Fibroblast of lung (primary cell): Measurements from ENCODE around the gene MCM3AP.
"Not testable (repeated sequence)": the region's sequence is repeated elsewhere in the genome, so short reads cannot be mapped to it uniquely, and the experiment has no call there.

Source experiments
- CTCF ChIP-seq, 2 donors: IDR thresholded peaks in 1 of 2; conservative IDR thresholded peaks in 1 of 2; 1 replicate in 1 of 2; 2 replicates in 1 of 2; pipeline ENCODE4 v1.5.1; 2011 to 2012; ENCODE audit warnings: low read length in 2 of 2, control low read depth in 1 of 2, inconsistent platforms in 1 of 2, low read depth in 1 of 2, mild to moderate bottlenecking in 1 of 2
- EZH2 ChIP-seq: IDR thresholded peaks from 2 replicates; pipeline ENCODE4 v1.5.1; 2012; ENCODE audit warnings: low read length, control low read depth, mild to moderate bottlenecking; ENCODE audit errors: missing control alignments

- not testable (repeated sequence) for TF ChIP-seq CTCF (conservative IDR thresholded peaks at IDR 0.05 in 1 of 2, IDR thresholded peaks at IDR 0.05 in 1 of 2; ENCODE audit: low read depth in 1 of 2, low read length in 2 of 2); EZH2
Measured at GRCh38 chr21:46310260-46310659, 24.8 kb upstream of the MCM3AP start.
